K562 (cell line): Measurements from ENCODE around the gene SCFD2.

ENCODE experiments used
- MTA3 ChIP-seq: fragments of 450-650 bp; formaldehyde crosslinking; IDR thresholded peaks from 2 replicates; pipeline ENCODE4 v1.6.1; 2017; ENCODE audit warnings: mild to moderate bottlenecking, borderline replicate concordance
- SMARCB1 ChIP-seq: IDR thresholded peaks from 2 replicates; pipeline ENCODE4 v1.6.1; 2011; ENCODE audit warnings: improper control_type of control experiment, low read depth; ENCODE audit not compliant: insufficient read length
- TEAD4 ChIP-seq, 2 experiments: sonication (generic) in 1 of 2; formaldehyde crosslinking in 1 of 2; IDR thresholded peaks; 2 replicates each; pipeline versions ENCODE4 v1.6.1 to v1.8.0; 2012 to 2022; ENCODE audit warnings: borderline replicate concordance in 1 of 2, inconsistent platforms in 1 of 2, low read length in 1 of 2, mild to moderate bottlenecking in 1 of 2, missing genetic modification reagents in 1 of 2
- TF ChIP-seq, protein P1 (sequence below), 2 experiments: fragments of 450-650 bp in 1 of 2; sonication (generic) in 1 of 2; formaldehyde crosslinking in 1 of 2; IDR thresholded peaks; 2 replicates each; pipeline versions ENCODE4 v1.7.1 to v1.9.0; 2016 to 2022; ENCODE audit warnings: inconsistent platforms in 1 of 2, mild to moderate bottlenecking in 1 of 2, missing genetic modification reagents in 1 of 2

DNA sequence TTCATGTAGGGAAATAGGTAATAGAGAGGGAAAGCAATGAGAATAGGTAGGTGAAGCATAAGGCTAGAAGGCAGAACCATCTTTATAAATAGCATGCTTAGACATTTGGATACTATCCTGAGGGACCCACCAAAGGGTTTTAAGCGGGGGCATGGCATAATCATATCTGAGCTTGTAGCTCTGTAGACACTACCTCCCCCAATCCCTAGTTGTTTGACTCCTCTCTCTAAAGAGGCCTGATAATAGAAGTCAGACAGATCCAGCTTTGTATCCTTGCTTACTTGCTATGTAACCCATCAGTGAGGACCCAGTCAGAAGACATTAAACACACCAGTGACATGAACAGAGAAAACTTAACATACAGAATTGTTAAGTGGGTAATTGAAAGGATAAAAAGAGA is 58.7 kb downstream of the SCFD2 start:
- no peak for TF ChIP-seq SMARCB1
- no peak for TF ChIP-seq MTA3
- TF ChIP-seq, protein P1, sequence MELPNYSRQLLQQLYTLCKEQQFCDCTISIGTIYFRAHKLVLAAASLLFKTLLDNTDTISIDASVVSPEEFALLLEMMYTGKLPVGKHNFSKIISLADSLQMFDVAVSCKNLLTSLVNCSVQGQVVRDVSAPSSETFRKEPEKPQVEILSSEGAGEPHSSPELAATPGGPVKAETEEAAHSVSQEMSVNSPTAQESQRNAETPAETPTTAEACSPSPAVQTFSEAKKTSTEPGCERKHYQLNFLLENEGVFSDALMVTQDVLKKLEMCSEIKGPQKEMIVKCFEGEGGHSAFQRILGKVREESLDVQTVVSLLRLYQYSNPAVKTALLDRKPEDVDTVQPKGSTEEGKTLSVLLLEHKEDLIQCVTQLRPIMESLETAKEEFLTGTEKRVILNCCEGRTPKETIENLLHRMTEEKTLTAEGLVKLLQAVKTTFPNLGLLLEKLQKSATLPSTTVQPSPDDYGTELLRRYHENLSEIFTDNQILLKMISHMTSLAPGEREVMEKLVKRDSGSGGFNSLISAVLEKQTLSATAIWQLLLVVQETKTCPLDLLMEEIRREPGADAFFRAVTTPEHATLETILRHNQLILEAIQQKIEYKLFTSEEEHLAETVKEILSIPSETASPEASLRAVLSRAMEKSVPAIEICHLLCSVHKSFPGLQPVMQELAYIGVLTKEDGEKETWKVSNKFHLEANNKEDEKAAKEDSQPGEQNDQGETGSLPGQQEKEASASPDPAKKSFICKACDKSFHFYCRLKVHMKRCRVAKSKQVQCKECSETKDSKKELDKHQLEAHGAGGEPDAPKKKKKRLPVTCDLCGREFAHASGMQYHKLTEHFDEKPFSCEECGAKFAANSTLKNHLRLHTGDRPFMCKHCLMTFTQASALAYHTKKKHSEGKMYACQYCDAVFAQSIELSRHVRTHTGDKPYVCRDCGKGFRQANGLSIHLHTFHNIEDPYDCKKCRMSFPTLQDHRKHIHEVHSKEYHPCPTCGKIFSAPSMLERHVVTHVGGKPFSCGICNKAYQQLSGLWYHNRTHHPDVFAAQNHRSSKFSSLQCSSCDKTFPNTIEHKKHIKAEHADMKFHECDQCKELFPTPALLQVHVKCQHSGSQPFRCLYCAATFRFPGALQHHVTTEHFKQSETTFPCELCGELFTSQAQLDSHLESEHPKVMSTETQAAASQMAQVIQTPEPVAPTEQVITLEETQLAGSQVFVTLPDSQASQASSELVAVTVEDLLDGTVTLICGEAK (IDR thresholded peaks at IDR 0.05): no peak
- TF ChIP-seq, protein P1 (CRISPR knock-in tag; IDR thresholded peaks at IDR 0.05): no peak
- TF ChIP-seq TEAD4 (IDR thresholded peaks at IDR 0.05; ENCODE audit: low read length): no peak
- no peak for TF ChIP-seq TEAD4 (CRISPR knock-in tag; IDR thresholded peaks at IDR 0.05; ENCODE audit: borderline replicate concordance)
